Body of pancreas (tissue), 4 donors: Measurements from ENCODE around the gene PTPRT. TPM values are rescaled to one million over a fixed set of nuclear protein-coding genes. Genes with fewer than 3 reads are reported as not detected.
"Not testable (repeated sequence)": the region's sequence is repeated elsewhere in the genome, so short reads cannot be mapped to it uniquely, and the experiment has no call there.

ENCODE experiments used
- ATAC-seq: fragments of 150-250 bp; one replicate; pipeline ENCODE4 v1.9.1; 2016
- DNase-seq, 4 donors: peaks; one replicate each; pipeline ENCODE4 v3.0.0-alpha.2; 2019
- H3K27ac ChIP-seq, 4 donors: fragments of 200-600 bp; sonication (generic); 1 replicate in 3 of 4; 2 replicates in 1 of 4; pipeline versions ENCODE4 v1.5.1 to v1.6.1; 2016 to 2019; ENCODE audit warnings: mild to moderate bottlenecking in 1 of 4, mixed read lengths in 1 of 4, moderate library complexity in 1 of 4
- H3K27me3 ChIP-seq, 2 donors: fragments of 200-600 bp; sonication (generic); one replicate each; pipeline ENCODE4 v1.6.0; 2016; ENCODE audit warnings: mild to moderate bottlenecking in 1 of 2
- H3K36me3 ChIP-seq, 2 donors: fragments of 200-600 bp; sonication (generic); replicated peaks in 1 of 2; 2 replicates each; pipeline ENCODE4 v1.5.1; 2016; ENCODE audit warnings: low read depth in 2 of 2; ENCODE audit not compliant: insufficient read depth in 1 of 2
- H3K4me1 ChIP-seq: fragments of 200-600 bp; sonication (generic); one replicate; pipeline ENCODE4 v1.6.0; 2016
- H3K4me3 ChIP-seq, 2 donors: fragments of 200-600 bp; sonication (generic); 1 replicate in 1 of 2; 2 replicates in 1 of 2; pipeline ENCODE4 v1.5.1; 2016 to 2019
- H3K9me3 ChIP-seq, 3 donors: fragments of 200-600 bp; sonication (generic); 1 replicate in 2 of 3; 2 replicates in 1 of 3; pipeline ENCODE4 v1.5.1; 2016
- CTCF ChIP-seq, 7 experiments: fragments of 450-650 bp in 4 of 7; fragments of 200-600 bp in 3 of 7; sonication (generic) in 3 of 7; IDR thresholded peaks; one replicate each; pipeline ENCODE4 v1.5.1; 2016 to 2019; ENCODE audit warnings: antibody characterized with exemption in 7 of 7
- POLR2A ChIP-seq, 3 donors: fragments of 450-650 bp; IDR thresholded peaks; one replicate each; pipeline ENCODE4 v1.6.1; 2016; ENCODE audit warnings: antibody characterized with exemption in 3 of 3, mild to moderate bottlenecking in 2 of 3
- WGBS, 2 donors: methylation state at CpG; one replicate each; pipeline ENCODE4 v1.1.5; 2017; 5-methylcytosine and 5-hydroxymethylcytosine counted together
- intact Hi-C: fragments of 100-400 bp; cut with DNase I; formaldehyde crosslinking; loops from one replicate; pipeline ENCODE4 v1.15.1; 2023
- total RNA-seq, 2 donors: library from RNA; depleted of rRNA; stranded (reverse); fragments of >200 nt; gene quantifications; one replicate each; pipeline ENCODE4 v1.1.0, GENCODE V29; 2016

Gene PTPRT
- total RNA-seq, 2 donors from 2014 or later, result 0.33 to 1.0 TPM

GRCh38 chr20:42218621-42219374 is 970.9 kb downstream of the PTPRT start:
- TF ChIP-seq CTCF (IDR thresholded peaks at IDR 0.05) (no peak), POLR2A (IDR thresholded peaks at IDR 0.05) (no peak)
- H3K27ac ChIP-seq, result no peak overlapping the region
- H3K9me3 ChIP-seq, result no peaks in the 10 kb centered on the region
- WGBS, 2 donors, result 52 to 58% methylated on average over 14 of the region's 14 CpGs
- no peaks in the 10 kb centered on the region for H3K36me3 ChIP-seq
- no peaks in the 10 kb centered on the region for H3K4me1 ChIP-seq
- intact Hi-C loops, result no loop called here
- H3K27me3 ChIP-seq, result no peaks in the 10 kb centered on the region
- no peak overlapping the region for H3K4me3 ChIP-seq
- no peak for ATAC-seq
- no peak for DNase-seq

GRCh38 chr20:42214074-42214473 is 975.6 kb downstream of the PTPRT start:
- 72 to 80% methylated on average over 2 of the region's 2 CpGs for WGBS, 2 donors
- Histone ChIP-seq H3K4me1 (no peaks in the 10 kb centered on the region), H3K36me3 (no peaks in the 10 kb centered on the region), H3K4me3 (no peak overlapping the region), H3K27me3 (no peaks in the 10 kb centered on the region), H3K27ac (no peak overlapping the region), H3K9me3 (no peaks in the 10 kb centered on the region)
- intact Hi-C loops, result no loop called here
- DNase-seq (no peak), ATAC-seq (no peak)
- TF ChIP-seq POLR2A (IDR thresholded peaks at IDR 0.05) (no peak), CTCF (IDR thresholded peaks at IDR 0.05) (no peak)

GRCh38 chr20:42212391-42212790 is 977.3 kb downstream of the PTPRT start:
- ATAC-seq, result no peak

GRCh38 chr20:42206557-42206956 is 983.1 kb downstream of the PTPRT start:
- H3K4me3 ChIP-seq, intact Hi-C loops, H3K27ac ChIP-seq, DNase-seq, H3K4me1 ChIP-seq, ATAC-seq, H3K9me3 ChIP-seq, H3K36me3 ChIP-seq, H3K27me3 ChIP-seq: not testable (repeated sequence)
- WGBS, 2 donors, result 41 to 56% methylated on average over 13 to 14 of the region's 15 CpGs

More at GRCh38 chr20:42212391-42212790, 977.3 kb downstream of the PTPRT start:
- no peak overlapping the region for H3K4me3 ChIP-seq
- intact Hi-C loops, result no loop called here
- DNase-seq, result no peak
- H3K27ac ChIP-seq, result no peak overlapping the region
- 54 to 63% methylated on average over 3 of the region's 3 CpGs for WGBS, 2 donors
- H3K4me1 ChIP-seq, result no peaks in the 10 kb centered on the region
- H3K36me3 ChIP-seq, result no peaks in the 10 kb centered on the region
- TF ChIP-seq POLR2A (IDR thresholded peaks at IDR 0.05) (no peak), CTCF (IDR thresholded peaks at IDR 0.05) (no peak)
- no peaks in the 10 kb centered on the region for H3K9me3 ChIP-seq
- no peaks in the 10 kb centered on the region for H3K27me3 ChIP-seq

GRCh38 chr20:42204109-42204660 is 985.5 kb downstream of the PTPRT start:
- H3K4me1 ChIP-seq, result no peaks in the 10 kb centered on the region
- ATAC-seq, result no peak
- TF ChIP-seq POLR2A (IDR thresholded peaks at IDR 0.05) (no peak), CTCF (IDR thresholded peaks at IDR 0.05) (peak in 6 of 7 experiments; percentile 22 to 62 (median 57))
- no peaks in the 10 kb centered on the region for H3K9me3 ChIP-seq
- H3K4me3 ChIP-seq, result no peak overlapping the region
- no peaks in the 10 kb centered on the region for H3K27me3 ChIP-seq
- DNase-seq, result peak; percentile 24 to 45 (median 39)
- H3K36me3 ChIP-seq, result no peaks in the 10 kb centered on the region
- no peak overlapping the region for H3K27ac ChIP-seq
- WGBS, 2 donors, result 30 to 33% methylated on average over 9 of the region's 9 CpGs
- intact Hi-C loops, result loop anchor here (5.0 kb wide), 1 partner anchor 983 kb away; the partner anchor contains the start of gene PTPRT
